Globus pallidus (tissue), 1 donor: ENCODE results near the gene SAT1.
"Not testable (repeated sequence)": the region's sequence is repeated elsewhere in the genome, so short reads cannot be mapped to it uniquely, and the experiment has no call there.

Experiments used
- DNase-seq: peaks from one replicate; pipeline ENCODE4 v3.0.0-alpha.2; 2015; ENCODE audit warnings: low spot score

The SAT1 gene

DNA sequence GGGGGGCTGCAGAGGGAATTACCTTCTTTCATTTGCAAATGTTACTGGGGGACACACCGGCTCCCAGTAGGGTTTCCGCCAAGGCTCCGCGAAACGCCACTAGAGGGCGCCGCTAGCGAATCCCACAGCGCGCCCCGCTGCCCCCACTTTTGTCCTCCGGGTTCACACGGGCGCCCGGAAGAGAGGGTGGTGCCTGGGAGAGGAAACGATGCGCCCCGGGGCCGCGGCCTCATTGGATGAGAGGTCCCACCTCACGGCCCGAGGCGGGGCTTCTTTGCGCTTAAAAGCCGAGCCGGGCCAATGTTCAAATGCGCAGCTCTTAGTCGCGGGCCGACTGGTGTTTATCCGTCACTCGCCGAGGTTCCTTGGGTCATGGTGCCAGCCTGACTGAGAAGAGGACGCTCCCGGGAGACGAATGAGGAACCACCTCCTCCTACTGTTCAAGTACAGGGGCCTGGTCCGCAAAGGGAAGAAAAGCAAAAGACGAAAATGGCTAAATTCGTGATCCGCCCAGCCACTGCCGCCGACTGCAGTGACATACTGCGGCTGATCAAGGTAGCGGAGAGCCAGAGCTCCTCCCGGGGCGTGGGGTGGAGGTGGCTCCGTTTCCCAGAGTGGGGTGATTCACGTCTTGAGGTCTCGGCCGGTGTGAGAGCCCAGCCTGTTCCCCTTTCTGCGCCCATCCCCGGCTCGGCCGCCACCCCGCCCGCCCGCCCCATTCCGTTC lies at the start of gene SAT1:
Gene SAT1 (plus strand): TSS at position 311 of the 726 bp plus-strand sequence. CDS start 179 bp downstream, at position 490.
- peak; percentile 94 for DNase-seq

DNA sequence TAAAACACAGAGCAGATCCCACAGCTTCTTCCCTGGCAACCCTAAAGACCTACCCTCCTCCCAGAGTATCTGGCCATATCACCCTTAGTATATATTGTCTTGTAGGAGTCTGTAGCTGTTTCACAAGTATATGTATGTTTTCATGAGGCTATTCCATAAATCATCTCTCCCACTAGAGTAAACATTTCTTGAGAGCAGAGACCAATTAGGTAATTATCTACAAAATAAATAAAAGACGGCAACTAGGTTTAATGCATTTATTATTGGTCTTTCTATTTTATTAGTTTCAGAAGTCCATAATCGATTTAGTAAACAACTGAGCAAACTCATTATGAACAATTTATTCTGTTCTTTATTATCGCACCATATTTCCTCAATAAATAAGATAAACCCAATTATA lies 46.9 kb upstream of the SAT1 start:
- no peak for DNase-seq

DNA sequence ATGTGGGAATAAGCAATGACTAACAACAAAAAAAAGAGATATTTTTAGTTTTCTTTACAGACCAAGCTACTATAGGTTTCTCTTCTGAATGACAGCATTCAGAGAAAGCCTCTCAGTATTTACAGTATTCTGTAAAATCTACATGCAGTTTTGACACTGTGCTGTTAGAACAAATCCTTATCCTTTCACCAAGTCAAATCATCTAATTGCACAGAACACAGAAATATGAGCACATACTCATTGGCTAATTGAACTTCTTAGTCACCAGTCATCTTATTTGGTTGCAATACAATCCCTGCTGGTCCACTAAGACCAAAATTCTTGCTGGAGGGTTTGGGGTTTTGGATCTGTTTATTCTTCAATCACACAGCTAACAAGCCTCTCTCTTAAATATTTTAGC lies 45.6 kb upstream of the SAT1 start:
- DNase-seq: no peak

DNA sequence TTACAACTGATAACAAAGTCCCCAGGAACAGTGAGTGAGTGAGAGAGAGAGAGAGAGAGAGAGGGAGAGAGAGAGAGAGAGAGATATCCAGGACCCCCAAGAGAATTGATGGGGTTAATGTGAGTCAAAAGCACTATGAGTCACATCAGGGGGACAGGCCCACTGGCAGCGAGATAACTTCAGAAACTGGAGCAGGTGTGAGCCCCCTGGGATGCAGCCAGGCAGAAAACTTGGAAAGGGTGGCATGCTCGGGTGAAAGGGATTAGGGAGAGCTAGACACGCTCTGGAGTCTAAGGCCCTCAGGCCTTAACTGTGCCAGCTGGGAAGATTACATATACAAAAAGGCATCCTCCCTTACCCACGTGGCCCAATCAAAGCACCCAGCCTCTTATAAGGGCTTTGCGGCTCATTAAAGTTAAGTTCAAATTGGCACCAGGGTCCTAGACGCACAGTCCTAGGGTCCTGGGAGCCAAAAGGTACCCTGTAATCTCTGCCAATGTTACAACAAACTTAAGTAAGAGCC lies 40.7 kb upstream of the SAT1 start:
- DNase-seq: peak; percentile 9

DNA sequence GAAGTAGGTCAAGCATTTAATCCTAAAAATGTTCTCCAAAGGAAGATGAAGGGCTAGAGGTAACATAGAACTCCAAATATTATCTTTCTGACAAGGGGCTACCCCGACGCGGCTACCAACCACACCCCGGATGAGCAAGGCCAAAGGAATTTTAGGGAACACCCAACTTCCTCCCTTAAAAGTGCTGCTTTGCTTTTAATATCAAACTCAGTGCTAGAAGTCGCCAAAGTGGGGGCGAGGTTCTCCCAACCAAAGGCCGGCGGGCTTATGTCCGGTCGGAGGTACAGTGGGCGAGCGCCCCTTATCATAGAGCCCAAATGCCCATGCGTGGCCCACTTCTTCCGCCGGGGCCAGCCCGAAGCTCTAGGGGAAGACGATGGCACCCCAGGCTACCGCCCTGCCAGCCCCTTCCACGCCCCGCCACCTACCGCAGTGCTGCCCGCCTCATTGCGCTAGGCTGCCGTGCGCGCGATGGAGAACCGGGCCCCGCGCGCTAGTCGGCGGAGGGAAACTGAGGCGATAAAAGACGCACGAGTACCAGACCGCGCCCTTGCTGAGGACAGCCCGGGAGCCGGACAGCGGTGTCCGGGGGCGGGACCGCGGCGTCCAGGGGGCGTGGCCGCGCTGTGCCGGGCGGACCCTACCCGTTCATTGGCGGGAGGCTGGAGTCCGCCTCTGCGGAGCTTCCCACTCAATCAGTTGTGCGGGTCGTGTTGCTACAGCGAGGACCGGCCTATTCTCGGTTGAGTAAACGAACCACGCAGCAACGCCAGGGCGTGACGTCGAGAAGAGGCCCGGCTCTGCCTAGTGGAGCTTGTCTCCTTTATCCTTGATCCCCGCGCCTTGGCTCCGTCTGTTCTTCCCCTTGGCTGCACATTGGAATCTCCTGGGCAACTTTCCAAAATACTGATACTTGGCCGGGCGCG lies 40.0 kb upstream of the SAT1 start, which contains the start of gene ACOT9:
Gene ACOT9 (minus strand): TSS at position 580 of the 926 bp plus-strand sequence. CDS start 132 bp downstream, at position 448.
- DNase-seq: peak; percentile 61

DNA sequence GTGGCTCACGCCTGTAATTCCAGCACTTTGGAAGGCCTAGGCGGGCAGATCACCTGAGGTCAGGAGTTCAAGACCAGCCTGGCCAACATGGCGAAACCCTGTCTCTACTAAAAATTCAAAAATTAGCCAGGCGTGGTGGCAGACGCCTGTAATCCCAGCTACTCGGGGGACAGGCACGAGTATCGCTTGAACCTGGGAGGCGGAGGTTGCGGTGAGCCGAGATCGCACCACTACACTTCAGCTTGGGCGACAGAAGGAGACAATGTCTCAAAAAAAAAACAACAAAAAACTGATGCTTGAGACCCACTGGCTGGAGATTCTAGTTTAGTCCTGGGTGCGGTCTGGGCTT lies 39.4 kb upstream of the SAT1 start:
- not testable (repeated sequence) for DNase-seq

DNA sequence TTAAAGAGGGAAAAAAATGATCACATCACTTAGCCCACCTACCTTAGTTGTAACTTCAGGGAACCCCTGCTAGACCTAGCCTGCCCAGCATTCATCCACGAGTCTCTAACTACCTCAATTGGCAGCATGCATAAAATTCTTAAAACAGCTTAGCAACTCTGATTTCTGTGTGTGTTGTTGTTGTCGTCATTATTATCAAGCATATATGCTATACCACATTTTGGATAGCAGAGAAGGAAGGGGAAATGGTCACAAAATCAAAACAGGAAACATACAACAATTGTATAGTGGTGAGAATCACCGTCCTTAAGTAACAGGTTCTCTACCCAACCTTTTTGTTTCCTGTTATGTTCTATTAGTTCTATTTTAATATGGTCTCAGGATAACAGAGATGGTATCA lies 37.2 kb upstream of the SAT1 start:
- no peak for DNase-seq

DNA sequence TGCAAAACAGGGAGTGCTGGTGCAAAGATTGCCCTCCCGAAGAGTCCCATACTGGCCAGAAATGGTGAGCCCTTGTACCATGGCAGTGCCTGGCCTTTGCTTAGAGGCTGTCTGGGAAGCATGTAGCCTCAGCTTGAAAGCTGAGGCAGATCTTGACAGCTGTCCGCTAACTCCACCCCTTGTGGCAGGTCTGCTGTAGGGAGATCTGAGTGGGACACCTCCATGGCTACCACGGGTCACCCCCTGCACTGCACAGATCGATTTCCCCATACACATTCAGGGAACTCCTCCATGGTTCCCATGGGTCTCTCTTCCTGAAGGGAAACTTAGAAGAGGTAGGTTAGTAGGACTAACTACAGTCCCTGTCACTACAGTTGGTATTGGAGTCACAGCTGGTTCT lies 33.8 kb upstream of the SAT1 start:
- no peak for DNase-seq

DNA sequence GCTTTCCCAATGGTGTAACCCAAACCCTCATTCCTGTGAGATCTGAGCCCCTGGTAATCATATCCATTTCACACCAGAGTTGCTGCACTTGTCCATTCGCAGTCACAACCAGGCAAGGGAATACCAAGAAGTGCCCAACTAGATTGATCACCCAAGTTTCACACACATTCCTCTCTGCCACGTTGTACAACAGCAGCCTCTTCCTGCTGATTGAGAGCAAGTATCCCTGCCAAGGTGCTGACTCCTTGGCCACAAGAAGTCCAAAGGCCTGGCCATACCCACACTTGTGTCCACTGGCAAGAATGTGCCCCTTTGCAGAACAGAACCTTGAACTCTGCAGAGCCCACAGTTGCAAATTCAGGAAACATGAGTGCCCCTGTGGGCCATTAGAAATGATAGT lies 33.4 kb upstream of the SAT1 start:
- DNase-seq: no peak

DNA sequence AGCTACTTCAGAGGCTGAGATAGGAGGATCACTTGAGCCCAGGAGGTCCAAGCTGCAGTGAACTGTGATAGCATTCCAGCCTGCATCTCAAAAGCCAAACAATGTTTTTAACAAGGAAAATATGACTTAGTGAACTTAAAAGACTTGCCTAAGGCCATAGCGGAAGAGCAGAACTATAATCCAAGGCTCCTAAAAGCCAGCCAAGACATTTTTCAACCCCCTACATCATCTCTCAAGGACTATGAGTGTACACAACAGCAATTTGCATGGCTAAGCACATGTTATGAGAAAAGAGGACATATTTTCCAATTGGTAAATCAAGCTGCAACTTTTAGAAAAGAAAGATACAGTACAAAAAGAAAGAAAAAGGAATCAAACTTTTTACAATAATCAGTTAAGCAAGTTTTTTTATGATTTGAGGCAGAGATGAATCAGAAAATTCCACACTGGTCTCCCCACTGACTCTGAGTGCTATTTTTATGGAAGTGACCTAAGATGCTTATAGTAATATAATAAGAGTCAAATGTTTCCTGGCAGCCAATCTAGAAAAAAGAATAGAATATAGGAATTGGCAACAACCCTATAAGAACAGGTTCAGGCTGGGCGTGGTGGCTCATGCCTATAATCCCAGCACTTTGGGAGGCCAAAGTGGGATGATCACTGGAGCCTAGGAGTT lies 30.1 kb upstream of the SAT1 start:
- no peak for DNase-seq

DNA sequence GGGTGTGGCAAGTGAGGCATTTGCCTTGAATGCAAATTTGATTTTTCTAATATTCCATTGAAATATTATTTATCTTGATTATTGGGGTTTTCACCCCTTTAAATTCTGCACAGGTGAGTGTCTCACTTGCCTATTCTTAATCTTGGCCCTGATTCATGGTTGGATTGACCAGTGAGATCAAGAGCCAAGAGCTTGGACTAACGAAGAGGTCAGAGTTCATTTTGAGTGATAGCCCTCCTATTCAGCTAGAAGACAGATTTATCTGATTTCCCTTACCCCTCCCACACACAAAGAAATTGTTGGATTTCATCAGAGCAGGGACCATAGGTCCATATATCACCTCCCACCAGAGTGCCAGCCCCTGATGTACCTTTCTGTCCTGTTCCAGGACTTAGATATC lies 28.3 kb upstream of the SAT1 start:
- DNase-seq: no peak

DNA sequence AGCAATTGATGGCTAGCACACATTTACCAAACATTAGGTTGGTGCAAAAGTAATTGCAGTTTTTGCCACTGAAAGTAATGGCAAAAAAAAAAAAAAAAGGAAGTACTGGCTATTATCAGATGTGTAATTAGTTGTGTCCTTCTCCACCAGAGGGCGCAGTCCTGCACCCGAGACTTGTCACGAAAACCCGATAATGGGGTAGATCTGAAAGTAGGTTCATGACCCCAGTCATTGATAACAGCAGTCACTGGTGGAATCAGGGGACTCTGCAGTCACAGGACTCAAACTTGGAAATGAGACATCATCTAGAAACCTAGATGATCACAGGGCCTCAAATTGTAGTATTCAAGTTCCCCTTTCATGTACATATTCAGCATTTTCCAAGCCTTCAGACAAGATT lies 26.8 kb upstream of the SAT1 start:
- DNase-seq: peak; percentile 37

DNA sequence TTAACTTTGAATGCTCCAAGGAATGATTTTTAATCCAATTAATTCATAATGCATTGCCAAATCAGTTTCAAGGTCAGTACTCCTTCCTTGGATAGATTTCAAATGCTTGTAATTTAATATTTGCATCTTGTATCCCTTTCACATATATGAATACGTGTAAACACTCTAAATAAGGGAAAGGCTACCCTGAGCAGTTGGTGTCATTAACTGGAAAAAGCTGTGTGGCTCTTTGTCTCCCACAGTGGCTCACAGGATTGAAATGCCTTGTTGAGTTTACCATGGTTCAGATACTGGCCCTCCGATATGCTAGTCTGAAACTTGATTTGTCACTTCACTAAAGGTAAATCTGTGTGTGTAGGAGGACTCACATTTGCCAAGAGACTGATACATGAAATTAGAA lies 23.2 kb upstream of the SAT1 start:
- DNase-seq: no peak

DNA sequence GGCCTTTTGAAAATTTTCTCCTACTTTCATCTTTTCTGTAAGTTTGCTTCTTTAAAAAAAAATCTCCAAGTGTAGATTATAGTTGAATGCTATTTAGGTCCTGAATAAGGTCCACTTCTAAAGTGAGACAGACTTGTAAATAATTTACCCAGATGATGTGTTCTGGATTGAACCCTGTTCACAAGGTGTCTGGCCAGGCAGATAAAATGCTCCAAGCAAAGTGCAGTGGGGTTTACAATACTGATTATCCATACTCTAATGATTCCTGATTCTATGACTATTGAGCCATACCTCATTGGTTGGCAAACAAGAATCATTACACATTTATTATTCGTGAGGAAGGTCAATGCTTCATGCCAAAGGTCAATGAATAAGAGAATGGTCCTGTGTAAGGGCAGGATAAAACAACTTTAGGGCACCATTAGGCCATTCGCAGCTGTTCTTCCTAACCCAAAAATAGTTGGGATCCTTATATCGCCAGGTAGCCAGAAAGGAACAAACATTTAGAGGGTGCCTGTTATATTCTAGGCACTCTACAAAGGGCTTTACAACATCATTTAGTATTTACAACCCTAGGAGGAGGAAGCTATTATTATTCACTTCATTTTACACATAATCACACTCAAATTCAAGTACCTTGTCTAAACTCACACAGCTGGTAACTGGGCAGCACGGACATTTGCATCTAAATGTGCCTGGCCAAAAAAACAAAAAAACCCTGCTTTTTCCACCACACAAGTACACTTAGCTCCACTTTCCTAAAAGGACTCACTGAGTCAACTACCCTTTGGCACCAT lies 18.6 kb upstream of the SAT1 start:
- no peak for DNase-seq

DNA sequence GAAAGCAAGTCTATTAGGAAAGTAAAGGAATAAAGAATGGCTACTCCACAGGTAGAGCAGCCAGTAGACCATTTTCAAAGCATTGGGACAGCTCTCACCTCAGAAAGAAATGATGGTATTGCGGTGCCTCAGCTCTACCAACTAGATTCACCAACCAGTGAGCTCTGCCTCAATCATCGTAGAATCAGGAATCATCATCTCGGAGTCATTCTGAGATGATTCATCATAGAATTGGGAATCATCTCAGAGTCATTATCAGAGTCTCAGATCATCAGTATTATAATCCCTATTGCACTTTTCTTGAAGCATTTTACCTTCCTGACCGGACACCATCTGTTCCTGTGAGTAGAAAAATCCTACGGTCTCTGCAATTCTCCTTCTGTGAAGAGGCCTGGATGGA lies 17.5 kb upstream of the SAT1 start:
- no peak for DNase-seq

DNA sequence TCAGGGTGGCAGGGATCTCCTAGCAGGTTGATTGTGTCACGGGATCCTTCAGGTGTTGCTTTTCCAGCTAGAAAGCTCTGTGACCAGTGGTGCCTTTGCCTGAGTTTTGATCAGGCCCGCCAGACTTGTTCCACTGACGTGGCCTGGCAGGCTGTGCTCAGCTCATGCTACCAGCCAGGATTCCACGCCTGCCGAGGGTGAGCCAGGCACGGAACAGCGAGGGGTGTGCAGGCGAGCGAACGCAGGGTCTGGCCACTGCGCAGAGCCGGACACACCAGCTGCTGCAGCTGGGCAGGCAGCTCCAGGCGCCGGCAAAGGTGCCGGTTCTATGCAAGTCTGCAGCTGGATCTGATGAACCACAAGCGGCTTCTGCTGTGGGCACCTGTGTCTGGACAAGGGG lies 17.1 kb upstream of the SAT1 start:
- DNase-seq: no peak

DNA sequence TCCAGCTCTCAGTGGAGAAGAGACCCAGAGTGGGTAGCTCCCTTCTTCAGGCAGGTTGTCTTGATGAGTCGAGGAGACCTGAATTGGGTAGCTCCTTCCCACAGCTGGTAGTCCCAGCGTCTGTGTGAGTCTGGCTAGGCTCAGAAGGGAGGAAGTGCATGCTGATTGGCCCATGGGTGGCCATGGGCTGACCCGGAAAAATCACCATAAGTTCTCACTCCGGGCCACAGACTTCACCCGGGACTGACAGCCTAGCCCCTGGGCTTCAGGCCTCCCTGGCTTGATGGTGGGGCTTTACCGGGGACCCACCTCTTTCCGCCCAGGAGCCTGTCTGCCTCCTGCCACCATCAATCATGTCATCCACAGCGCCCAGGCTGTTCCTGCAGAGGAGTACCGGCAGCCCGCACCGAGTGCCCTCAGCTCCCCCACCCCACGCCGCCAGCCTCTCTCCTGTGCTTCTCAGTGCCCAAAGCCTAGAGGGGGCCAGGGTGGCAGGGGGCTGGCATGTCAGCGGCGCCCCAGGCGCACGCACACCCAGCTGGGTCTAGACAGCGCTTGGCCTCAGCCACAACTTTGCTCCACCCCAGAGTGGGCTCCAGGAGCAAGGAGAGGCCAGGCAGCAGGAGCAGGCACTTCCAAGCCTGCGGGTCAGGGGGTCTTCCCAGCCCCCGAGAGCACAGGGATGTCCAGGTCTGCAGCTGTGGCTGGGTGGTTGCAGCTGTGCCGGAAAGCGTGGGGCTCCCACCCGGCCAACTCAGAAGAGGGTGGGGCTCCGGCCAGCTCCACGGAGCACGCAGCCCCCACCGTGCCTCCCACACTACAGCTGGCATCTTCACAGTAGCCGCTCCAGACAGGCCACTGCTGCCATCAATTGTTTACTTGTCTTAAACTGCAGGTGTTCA lies 16.1 kb upstream of the SAT1 start:
- DNase-seq: no peak

DNA sequence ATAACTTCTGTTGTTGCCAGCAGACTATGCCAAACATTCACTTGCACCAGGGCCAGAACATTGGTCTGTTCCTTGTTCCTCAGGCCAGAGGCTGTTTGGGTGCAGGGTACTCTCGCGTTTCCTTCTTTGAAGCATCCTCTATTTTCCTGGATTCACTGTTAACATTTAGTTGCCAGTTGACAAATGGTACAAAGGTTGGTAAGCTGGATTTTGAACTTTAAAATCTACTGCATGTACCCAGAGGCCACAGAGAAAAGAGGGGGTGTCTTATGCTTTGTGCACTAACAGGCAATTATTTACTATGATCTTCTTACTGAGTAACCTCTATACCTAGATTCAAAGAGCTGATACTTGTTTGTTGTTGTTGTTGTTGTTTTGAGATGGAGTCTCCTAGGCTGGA lies 12.8 kb upstream of the SAT1 start:
- DNase-seq: no peak

DNA sequence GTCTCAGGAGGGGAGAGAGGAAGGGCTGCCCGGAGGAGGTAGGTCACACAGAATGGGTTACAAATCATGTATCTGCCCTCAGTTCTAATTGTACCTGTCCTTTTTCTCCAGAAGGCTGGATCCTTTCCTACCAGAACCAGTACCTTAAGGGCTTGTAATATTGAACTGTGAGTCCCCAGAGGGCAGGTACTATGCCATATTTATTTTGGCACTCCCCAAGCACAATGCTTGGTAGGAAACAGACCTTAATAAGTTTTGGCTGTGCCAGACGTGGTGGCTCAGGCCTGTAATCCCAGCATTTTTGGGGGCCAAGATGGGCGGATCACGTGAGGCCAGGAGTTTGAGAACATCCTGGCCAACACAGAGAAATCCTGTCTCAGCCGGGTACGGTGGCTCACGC lies 11.9 kb upstream of the SAT1 start:
- not testable (repeated sequence) for DNase-seq

DNA sequence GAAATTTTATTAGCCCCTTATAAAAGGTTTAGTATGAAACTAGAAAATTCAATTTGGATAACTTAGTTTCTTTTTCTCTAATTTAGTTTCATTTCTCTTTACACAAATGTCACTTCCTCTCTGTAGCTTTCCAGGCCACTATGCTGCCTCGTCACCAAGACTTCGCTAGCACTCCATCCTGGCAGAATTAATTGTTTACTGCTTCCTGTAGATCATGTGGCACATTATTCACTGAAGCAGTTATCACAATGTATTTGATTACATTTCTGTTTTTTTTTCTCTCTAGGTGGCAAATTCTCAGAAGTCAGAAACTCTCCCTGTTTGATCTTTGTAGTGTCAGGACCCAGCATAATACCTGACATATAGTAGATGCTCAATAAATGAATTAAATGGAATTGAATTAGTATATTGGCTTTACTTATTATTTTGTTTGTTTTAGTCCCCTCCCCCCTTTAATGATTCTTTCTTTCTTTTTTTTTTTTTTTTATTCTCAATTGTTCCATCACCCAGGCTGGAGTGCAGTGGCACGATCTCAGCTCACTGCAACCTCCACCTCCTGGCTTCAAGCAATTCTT lies 9.3 kb upstream of the SAT1 start:
- DNase-seq: no peak
